ENCODE measurements around the gene ENKD1.

ENKD1 gene

DNA sequence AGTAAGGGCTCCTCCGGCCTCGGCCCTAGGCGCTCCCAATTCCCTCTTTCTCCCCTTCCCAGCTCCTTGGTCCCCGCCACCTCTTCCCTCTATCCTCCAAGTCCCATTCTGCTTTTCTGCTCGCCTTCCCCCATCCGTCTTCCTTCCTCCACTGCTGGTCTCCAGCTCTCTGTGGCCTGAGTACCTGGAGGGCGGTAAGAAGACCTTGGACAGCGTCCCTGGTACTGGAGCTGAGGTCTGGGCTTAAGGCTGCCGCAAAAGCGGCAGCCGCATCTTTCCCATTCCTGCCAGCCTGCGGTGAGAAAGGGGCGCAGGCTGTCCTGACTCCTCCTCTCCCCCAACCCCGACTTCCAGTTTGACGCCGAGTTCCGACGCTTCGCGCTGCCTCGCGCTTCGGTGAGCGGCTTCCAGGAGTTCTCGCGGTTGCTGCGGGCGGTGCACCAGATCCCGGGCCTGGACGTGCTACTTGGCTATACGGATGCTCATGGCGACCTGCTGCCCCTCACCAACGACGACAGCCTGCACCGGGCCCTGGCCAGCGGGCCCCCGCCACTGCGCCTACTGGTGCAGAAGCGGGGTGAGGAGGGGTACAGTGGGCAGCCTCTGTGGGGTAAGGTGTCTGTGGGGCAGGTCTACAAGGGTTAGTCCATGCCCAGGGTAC lies 5.3 kb downstream of the ENKD1 start:
- peaks cover 12% of the 10 kb centered on the region for H3K27me3 ChIP-seq (ENCODE audit: control insufficient read depth, insufficient read depth, low read length)
- H3K9ac ChIP-seq (ENCODE audit: low read length), result no peak overlapping the region
- peaks cover 3% of the 10 kb centered on the region for H3K4me1 ChIP-seq (ENCODE audit: control insufficient read depth, low read depth, low read length)
- no peak overlapping the region for H3K27ac ChIP-seq (ENCODE audit: low read length)
- peak overlapping the region; percentile 99 for H3K4me3 ChIP-seq (ENCODE audit: low read length)
- no peaks in the 10 kb centered on the region for H3K36me3 ChIP-seq (ENCODE audit: control insufficient read depth, low read depth, low read length)
- H3K9me3 ChIP-seq (ENCODE audit: control insufficient read depth, low read depth, low read length), result no peaks in the 10 kb centered on the region

DNA sequence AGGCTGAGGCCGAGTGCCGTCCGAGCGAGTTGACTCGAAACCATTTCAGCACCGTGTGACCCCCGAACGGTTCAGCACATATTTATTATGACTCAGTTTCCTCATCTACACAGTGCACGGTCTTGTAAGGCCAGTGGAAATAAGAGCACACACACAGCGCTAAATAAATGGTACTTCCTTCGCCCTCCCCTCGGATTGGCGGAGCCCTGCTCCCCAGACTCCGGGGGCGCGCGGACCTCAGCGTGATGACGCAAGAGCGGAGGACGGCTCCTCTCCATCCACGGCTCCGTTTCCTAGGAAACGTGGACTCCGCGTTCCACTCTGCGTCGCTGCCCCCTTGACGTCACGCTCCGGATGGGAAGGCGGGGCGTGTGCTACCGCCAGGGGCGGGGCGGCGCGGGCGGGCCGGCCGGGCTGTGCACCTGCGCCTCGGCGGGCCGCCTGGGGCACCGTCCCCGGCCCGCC lies 6.0 kb downstream of the ENKD1 start, which contains the start of gene PARD6A:
PARD6A (plus strand) TSS at position 397 of the 465 bp plus-strand sequence. CDS start 79 bp downstream, outside the sequence.
- Histone ChIP-seq H3K4me1 (ENCODE audit: control insufficient read depth, low read depth, low read length) (peaks cover under 1% of the 10 kb centered on the region), H3K27ac (ENCODE audit: low read length) (peak within 1 kb of the TSS; percentile 97), H3K9ac (ENCODE audit: low read length) (peak within 1 kb of the TSS; percentile 84), H3K9me3 (ENCODE audit: control insufficient read depth, low read depth, low read length) (no peaks in the 10 kb centered on the region), H3K36me3 (ENCODE audit: control insufficient read depth, low read depth, low read length) (no peaks in the 10 kb centered on the region), H3K4me3 (ENCODE audit: low read length) (peak within 1 kb of the TSS; percentile 99), H3K27me3 (ENCODE audit: control insufficient read depth, insufficient read depth, low read length) (peaks cover 12% of the 10 kb centered on the region)

DNA sequence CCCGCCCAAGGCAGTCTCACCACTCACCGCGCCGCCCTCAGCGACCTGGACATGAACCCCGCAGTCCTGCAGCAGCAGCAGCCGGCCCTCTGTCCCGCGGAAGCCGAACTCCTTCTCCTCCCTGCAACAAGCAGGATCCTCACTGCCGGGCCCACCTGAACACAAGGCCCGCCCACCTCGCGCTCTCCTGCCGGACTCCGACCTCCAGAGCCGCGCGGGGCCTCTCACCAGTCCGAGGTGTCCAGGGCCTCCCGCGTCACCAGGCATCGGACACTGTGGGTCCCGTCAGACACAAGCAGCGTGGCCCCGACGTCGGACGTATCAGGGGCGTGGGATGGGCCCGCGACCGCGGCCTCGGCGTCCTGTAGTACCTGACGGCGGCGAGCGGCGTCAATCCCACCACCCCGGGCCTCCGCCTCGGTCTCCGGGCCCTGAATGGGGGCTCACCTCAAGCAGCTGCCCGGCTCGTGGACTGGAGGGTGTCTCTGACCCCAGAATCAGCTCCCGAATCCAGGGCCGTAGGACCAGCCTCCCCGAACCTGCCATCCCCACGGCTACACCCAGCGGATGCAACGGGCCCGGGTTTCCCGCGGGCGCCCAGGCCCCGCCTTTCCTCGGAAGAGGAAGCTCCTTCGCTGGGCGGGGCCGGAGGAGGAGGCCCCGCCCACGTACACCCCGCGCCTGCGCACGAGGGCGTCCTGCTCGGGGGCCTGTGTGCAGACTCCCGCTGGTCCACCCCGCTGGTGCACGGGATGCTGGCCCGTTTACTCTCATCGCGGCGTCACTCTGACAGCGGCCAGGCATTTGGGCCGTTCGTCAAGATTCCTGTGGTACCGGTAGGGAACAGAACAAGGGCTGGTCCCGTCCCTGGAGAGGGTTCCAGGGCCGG lies 6.6 kb downstream of the ENKD1 start, which contains the start of gene ACD:
ACD (minus strand) TSS at position 586 of the 889 bp plus-strand sequence; CDS start at position 546, 40 bp downstream.
- Histone ChIP-seq H3K27me3 (ENCODE audit: control insufficient read depth, insufficient read depth, low read length) (peaks cover 14% of the 10 kb centered on the region), H3K9ac (ENCODE audit: low read length) (peak within 1 kb of the TSS; percentile 84), H3K27ac (ENCODE audit: low read length) (peak within 1 kb of the TSS; percentile 97), H3K36me3 (ENCODE audit: control insufficient read depth, low read depth, low read length) (no peaks in the 10 kb centered on the region), H3K4me3 (ENCODE audit: low read length) (peak within 1 kb of the TSS; percentile 99), H3K4me1 (ENCODE audit: control insufficient read depth, low read depth, low read length) (no peaks in the 10 kb centered on the region), H3K9me3 (ENCODE audit: control insufficient read depth, low read depth, low read length) (no peaks in the 10 kb centered on the region)

DNA sequence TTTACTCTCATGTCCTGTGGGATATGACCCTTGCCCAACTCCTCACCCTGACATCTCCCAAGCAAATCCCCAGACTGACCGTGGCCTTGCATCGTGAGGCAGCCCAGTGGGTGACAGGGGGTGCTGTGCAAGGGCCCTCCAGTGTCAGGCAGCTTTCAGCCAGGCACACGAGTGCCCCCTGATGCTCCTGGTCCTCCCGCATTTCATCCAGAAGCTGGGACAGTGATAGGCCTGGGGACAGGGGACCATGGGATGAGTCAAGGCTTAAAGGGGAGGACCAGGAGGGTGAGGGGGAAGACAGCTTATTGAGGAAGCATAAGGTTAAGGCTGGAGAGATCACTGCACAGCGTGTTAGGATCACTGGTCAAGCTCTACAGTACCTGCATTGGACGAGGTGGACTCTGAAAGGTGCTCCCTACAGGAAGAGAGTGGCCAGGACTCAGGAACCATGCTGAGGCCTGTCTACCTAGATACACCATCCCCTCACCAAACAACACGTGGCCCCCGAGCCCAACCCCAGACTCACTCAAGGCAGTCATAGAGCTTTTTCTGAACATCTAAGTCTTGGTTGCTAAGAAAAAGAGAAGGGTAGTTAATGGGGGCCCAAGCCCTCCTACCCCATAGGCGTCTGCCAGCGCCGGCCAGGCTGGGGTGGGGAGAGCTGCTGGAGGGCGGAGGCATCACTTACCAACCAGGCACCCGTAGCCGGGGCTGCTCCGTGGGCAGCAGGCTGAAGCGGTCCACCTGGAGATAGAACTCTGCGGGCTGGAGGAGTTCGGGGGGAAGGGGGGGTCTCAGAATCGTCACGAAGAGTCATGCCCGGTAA lies 7.5 kb downstream of the ENKD1 start:
- Histone ChIP-seq H3K27ac (ENCODE audit: low read length) (no peak overlapping the region), H3K4me1 (ENCODE audit: control insufficient read depth, low read depth, low read length) (no peaks in the 10 kb centered on the region), H3K9me3 (ENCODE audit: control insufficient read depth, low read depth, low read length) (no peaks in the 10 kb centered on the region), H3K27me3 (ENCODE audit: control insufficient read depth, insufficient read depth, low read length) (peaks cover 22% of the 10 kb centered on the region), H3K36me3 (ENCODE audit: control insufficient read depth, low read depth, low read length) (no peaks in the 10 kb centered on the region), H3K4me3 (ENCODE audit: low read length) (peak overlapping the region; percentile 99), H3K9ac (ENCODE audit: low read length) (peak overlapping the region; percentile 84)

DNA sequence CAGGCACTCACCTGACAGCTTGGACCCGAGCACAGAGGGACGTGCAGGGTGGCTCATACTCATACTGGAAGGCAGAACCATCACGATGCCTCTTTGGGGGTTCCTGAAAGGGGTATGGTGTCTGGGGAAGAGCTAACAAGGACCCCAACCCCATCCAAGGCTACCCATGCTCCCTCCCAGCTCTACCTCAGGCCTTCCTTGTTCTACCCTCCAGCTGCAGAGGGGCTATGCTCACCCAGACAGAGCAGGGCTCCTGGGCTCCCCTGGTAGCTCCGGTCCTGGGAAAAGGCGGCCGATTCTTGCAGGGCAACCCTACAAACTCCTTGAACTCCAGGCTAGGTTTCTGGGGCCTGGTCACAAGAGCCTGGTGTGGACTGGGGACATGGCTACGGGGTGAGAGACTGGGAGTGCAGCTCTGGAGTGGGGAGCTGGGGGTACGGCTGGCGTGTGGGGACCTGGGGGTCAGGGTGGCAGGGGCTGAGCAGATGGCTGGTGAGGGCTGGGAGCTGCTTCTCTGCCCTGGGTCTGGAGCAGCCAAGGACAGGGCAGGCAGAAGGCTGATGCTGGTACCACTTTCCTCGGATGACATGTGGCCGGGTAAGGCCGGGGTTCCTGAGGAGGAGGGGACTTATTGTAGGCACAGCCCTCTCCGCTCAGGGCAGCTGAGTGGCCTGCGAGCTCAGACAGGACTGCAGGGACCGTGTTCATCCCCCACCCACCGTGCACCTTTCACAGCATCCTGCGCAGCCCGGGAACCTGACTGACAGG lies 8.6 kb downstream of the ENKD1 start:
- Histone ChIP-seq H3K36me3 (ENCODE audit: control insufficient read depth, low read depth, low read length) (no peaks in the 10 kb centered on the region), H3K9ac (ENCODE audit: low read length) (no peak overlapping the region)

DNA sequence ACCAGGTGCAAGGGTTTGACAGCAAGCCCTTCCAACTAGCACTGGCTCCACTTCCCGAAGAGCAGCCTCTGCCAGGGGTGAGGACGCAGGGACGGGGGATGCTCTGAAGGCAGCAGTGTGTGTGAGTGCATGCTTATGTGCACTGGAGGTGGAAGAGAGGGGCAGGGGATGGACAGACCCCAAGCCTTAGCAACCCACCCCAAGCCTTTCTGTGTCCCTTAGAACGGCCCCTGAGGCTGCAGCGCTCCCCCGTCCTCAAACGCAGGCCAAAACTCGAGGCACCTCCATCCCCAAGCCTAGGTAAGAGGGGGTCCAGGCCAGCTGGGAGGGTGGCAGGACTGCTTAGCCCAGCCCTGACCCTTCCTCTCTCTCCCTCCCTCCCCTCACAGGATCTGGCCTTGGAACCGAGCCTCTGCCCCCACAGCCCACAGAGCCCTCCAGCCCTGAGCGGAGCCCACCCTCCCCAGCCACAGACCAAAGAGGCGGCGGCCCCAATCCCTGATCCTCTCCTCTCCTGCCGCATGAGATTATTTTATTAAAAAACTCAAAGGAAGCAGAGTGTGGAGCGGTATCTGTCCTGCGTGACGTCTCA lies 9.4 kb downstream of the ENKD1 start:
- no peaks in the 10 kb centered on the region for H3K36me3 ChIP-seq (ENCODE audit: control insufficient read depth, low read depth, low read length)
- no peaks in the 10 kb centered on the region for H3K9me3 ChIP-seq (ENCODE audit: control insufficient read depth, low read depth, low read length)
- no peak overlapping the region for H3K27ac ChIP-seq (ENCODE audit: low read length)
- H3K4me1 ChIP-seq (ENCODE audit: control insufficient read depth, low read depth, low read length), result no peaks in the 10 kb centered on the region
- H3K4me3 ChIP-seq (ENCODE audit: low read length), result no peak overlapping the region
- peaks cover 34% of the 10 kb centered on the region for H3K27me3 ChIP-seq (ENCODE audit: control insufficient read depth, insufficient read depth, low read length)
- no peak overlapping the region for H3K9ac ChIP-seq (ENCODE audit: low read length)

More for the DNA sequence above, 8.6 kb downstream of the ENKD1 start:
- H3K4me3 ChIP-seq (ENCODE audit: low read length), result no peak overlapping the region
- H3K9me3 ChIP-seq (ENCODE audit: control insufficient read depth, low read depth, low read length), result no peaks in the 10 kb centered on the region
- H3K4me1 ChIP-seq (ENCODE audit: control insufficient read depth, low read depth, low read length), result no peaks in the 10 kb centered on the region
- H3K27me3 ChIP-seq (ENCODE audit: control insufficient read depth, insufficient read depth, low read length), result peaks cover 32% of the 10 kb centered on the region
- H3K27ac ChIP-seq (ENCODE audit: low read length), result no peak overlapping the region

DNA sequence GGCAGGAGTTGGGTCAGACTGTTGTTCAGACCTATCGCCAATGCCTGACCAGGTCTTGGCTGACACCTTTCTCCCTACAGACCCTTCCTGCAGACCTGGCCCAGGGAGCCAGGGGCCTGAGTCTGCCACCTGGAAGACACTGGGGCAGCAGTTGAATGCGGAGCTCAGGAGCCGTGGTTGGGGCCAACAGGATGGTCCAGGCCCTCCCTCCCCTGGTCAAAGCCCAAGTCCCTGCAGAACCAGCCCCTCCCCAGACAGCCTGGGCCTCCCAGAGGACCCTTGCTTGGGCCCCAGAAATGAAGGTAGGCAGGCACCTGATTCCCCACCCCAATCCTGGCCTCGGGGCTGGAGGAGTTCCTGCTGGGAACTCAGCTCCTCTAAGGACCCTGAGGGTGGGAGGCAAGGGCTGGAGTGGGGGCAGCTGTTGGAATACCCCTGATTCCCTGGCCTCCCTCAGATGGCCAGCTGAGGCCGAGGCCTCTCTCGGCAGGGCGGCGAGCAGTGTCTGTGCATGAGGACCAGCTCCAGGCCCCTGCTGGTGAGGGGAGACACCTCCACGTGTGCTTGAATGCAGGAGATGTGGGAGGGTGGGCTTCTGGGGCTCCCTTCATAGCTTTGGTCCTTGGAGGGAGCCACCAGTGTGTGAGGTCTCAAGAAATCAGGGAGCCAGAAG lies 10.1 kb downstream of the ENKD1 start:
- Histone ChIP-seq H3K36me3 (ENCODE audit: control insufficient read depth, low read depth, low read length) (no peaks in the 10 kb centered on the region), H3K9ac (ENCODE audit: low read length) (no peak overlapping the region), H3K27me3 (ENCODE audit: control insufficient read depth, insufficient read depth, low read length) (peaks cover 33% of the 10 kb centered on the region), H3K9me3 (ENCODE audit: control insufficient read depth, low read depth, low read length) (no peaks in the 10 kb centered on the region), H3K27ac (ENCODE audit: low read length) (no peak overlapping the region), H3K4me1 (ENCODE audit: control insufficient read depth, low read depth, low read length) (no peaks in the 10 kb centered on the region), H3K4me3 (ENCODE audit: low read length) (no peak overlapping the region)

DNA sequence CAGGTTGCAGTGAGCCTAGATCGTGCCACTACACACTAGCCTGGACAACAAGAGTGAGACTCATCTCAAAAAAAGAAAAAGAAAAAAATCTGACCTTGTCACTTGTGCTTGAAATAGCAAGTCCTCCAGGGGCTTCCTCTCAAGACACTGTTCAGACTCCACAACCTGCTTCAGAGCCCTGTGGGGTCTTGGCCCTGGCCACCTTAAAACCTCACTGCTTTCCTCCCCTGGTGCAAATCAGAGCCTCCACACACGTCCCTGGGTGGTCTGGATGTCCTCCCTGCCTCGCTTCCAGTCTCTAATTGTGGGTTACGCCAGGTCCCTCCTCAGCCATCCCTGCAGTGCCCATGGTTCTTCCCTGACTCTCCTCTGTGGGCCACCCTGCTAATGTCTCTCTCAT lies 11.2 kb downstream of the ENKD1 start:
- H3K4me1 ChIP-seq (ENCODE audit: control insufficient read depth, low read depth, low read length), result no peaks in the 10 kb centered on the region
- no peaks in the 10 kb centered on the region for H3K9me3 ChIP-seq (ENCODE audit: control insufficient read depth, low read depth, low read length)
- no peaks in the 10 kb centered on the region for H3K36me3 ChIP-seq (ENCODE audit: control insufficient read depth, low read depth, low read length)
- H3K27me3 ChIP-seq (ENCODE audit: control insufficient read depth, insufficient read depth, low read length), result peaks cover 42% of the 10 kb centered on the region
- H3K4me3 ChIP-seq (ENCODE audit: low read length), result no peak overlapping the region
- H3K9ac ChIP-seq (ENCODE audit: low read length), result no peak overlapping the region
- no peak overlapping the region for H3K27ac ChIP-seq (ENCODE audit: low read length)

DNA sequence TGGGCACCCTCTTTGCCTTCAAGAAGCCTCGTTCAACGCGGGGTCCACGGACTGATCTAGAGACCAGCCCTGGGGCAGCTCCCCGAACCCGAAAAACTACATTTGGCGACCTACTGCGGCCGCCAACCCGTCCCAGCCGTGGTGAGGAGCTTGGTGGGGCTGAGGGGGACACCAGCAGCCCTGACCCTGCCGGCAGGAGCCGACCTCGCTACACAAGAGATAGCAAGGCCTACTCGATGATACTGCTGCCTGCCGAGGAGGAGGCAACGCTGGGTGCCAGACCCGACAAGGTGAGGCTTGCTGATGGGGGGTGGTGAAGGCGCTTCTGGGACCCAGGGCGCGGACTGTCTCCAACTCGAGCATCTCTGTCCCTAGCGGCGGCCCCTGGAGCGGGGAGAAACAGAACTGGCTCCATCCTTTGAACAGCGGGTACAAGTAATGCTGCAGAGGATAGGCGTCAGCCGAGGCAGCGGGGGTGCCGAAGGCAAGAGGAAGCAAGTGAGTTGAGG lies 12.1 kb downstream of the ENKD1 start:
- no peaks in the 10 kb centered on the region for H3K9me3 ChIP-seq (ENCODE audit: control insufficient read depth, low read depth, low read length)
- H3K27ac ChIP-seq (ENCODE audit: low read length), result no peak overlapping the region
- peaks cover 49% of the 10 kb centered on the region for H3K27me3 ChIP-seq (ENCODE audit: control insufficient read depth, insufficient read depth, low read length)
- H3K4me3 ChIP-seq (ENCODE audit: low read length), result no peak overlapping the region
- no peaks in the 10 kb centered on the region for H3K36me3 ChIP-seq (ENCODE audit: control insufficient read depth, low read depth, low read length)
- no peaks in the 10 kb centered on the region for H3K4me1 ChIP-seq (ENCODE audit: control insufficient read depth, low read depth, low read length)
- no peak overlapping the region for H3K9ac ChIP-seq (ENCODE audit: low read length)
